Right ventricle myocardium inferior (tissue), 1 donor: Measurements from ENCODE around the gene KLK3. TPM values are rescaled to one million over a fixed set of nuclear protein-coding genes. Genes with fewer than 3 reads are reported as not detected.

Experiments used
- ATAC-seq: fragments of 200-7000 bp; cut with Tn5 transposase; one replicate; pipeline ENCODE4 v1.9.1; 2020; ENCODE audit warnings: mild to moderate bottlenecking, moderate library complexity
- DNase-seq: peaks from one replicate; pipeline ENCODE4 v3.0.0; 2021; ENCODE audit errors: missing footprints
- intact Hi-C: fragments of 100-400 bp; cut with DNase I; formaldehyde crosslinking; loops from one replicate; pipeline ENCODE4 v1.11.0; 2022
- total RNA-seq: library from RNA; stranded (reverse); fragmentation: NEBNext Ultra II Directional; extraction: Animal tissue kit (Norgen Biotek cat#: 25700); gene quantifications from one replicate; pipeline ENCODE4 v1.2.1, GENCODE V29; 2021
- donor health status: DM: no; HTN: yes; CAD: no; lungs with severe emphysema.

Gene KLK3
- total RNA-seq, 1 donor from 2014 or later, result not detected

DNA sequence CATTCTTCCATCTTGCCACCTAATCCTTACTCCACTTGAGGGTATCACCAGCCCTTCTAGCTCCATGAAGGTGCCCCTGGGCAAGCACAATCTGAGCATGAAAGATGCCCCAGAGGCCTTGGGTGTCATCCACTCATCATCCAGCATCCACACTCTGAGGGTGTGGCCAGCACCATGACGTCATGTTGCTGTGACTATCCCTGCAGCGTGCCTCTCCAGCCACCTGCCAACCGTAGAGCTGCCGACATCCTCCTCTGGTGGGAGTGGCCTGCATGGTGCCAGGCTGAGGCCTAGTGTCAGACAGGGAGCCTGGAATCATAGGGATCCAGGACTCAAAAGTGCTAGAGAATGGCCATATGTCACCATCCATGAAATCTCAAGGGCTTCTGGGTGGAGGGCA, 3.1 kb upstream of the KLK3 start:
- no peak for DNase-seq
- ATAC-seq, result no peak
- intact Hi-C loops, result no loop called here

DNA sequence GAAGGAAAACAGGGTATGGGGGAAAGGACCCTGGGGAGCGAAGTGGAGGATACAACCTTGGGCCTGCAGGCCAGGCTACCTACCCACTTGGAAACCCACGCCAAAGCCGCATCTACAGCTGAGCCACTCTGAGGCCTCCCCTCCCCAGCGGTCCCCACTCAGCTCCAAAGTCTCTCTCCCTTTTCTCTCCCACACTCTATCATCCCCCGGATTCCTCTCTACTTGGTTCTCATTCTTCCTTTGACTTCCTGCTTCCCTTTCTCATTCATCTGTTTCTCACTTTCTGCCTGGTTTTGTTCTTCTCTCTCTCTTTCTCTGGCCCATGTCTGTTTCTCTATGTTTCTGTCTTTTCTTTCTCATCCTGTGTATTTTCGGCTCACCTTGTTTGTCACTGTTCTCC, 2.7 kb downstream of the KLK3 start:
- ATAC-seq (no peak), DNase-seq (no peak)
- intact Hi-C loops, result no loop called here

DNA sequence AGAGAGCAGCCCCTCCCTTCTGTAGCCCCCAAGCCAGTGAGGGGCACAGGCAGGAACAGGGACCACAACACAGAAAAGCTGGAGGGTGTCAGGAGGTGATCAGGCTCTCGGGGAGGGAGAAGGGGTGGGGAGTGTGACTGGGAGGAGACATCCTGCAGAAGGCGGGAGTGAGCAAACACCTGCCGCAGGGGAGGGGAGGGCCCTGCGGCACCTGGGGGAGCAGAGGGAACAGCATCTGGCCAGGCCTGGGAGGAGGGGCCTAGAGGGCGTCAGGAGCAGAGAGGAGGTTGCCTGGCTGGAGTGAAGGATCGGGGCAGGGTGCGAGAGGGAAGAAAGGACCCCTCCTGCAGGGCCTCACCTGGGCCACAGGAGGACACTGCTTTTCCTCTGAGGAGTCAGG, 4.2 kb downstream of the KLK3 start:
- ATAC-seq (no peak), DNase-seq (no peak)
- intact Hi-C loops, result no loop called here

DNA sequence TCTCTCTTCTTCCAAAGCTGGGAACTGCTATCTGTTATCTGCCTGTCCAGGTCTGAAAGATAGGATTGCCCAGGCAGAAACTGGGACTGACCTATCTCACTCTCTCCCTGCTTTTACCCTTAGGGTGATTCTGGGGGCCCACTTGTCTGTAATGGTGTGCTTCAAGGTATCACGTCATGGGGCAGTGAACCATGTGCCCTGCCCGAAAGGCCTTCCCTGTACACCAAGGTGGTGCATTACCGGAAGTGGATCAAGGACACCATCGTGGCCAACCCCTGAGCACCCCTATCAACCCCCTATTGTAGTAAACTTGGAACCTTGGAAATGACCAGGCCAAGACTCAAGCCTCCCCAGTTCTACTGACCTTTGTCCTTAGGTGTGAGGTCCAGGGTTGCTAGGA, 5.1 kb downstream of the KLK3 start:
- no peak for ATAC-seq
- intact Hi-C loops, result no loop called here
- DNase-seq, result no peak

DNA sequence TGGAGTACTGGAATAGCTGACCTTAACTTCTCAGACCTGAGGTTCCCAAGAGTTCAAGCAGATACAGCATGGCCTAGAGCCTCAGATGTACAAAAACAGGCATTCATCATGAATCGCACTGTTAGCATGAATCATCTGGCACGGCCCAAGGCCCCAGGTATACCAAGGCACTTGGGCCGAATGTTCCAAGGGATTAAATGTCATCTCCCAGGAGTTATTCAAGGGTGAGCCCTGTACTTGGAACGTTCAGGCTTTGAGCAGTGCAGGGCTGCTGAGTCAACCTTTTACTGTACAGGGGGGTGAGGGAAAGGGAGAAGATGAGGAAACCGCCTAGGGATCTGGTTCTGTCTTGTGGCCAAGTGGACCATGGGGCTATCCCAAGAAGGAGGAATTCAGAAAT, 6.3 kb downstream of the KLK3 start:
- intact Hi-C loops, result no loop called here
- DNase-seq (no peak), ATAC-seq (no peak)

DNA sequence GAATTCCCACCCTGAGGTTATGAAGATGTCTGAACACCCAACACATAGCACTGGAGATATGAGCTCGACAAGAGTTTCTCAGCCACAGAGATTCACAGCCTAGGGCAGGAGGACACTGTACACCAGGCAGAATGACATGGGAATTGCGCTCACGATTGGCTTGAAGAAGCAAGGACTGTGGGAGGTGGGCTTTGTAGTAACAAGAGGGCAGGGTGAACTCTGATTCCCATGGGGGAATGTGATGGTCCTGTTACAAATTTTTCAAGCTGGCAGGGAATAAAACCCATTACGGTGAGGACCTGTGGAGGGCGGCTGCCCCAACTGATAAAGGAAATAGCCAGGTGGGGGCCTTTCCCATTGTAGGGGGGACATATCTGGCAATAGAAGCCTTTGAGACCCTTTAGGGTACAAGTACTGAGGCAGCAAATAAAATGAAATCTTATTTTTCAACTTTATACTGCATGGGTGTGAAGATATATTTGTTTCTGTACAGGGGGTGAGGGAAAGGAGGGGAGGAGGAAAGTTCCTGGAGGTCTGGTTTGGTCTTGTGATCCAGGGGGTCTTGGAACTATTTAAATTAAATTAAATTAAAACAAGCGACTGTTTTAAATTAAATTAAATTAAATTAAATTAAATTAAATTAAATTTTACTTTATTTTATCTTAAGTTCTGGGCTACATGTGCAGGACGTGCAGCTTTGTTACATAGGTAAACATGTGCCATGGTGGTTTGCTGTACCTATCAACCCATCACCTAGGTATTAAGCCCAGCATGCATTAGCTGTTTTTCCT, 7.0 kb downstream of the KLK3 start:
- no peak for ATAC-seq
- DNase-seq, result no peak
- intact Hi-C loops, result no loop called here

DNA sequence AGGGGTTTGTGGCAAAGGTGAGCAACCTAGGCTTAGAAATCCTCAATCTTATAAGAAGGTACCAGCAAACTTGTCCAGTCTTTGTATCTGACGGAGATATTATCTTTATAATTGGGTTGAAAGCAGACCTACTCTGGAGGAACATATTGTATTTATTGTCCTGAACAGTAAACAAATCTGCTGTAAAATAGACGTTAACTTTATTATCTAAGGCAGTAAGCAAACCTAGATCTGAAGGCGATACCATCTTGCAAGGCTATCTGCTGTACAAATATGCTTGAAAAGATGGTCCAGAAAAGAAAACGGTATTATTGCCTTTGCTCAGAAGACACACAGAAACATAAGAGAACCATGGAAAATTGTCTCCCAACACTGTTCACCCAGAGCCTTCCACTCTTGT, 14.8 kb downstream of the KLK3 start:
- ATAC-seq (no peak), DNase-seq (no peak)
- intact Hi-C loops, result no loop called here

DNA sequence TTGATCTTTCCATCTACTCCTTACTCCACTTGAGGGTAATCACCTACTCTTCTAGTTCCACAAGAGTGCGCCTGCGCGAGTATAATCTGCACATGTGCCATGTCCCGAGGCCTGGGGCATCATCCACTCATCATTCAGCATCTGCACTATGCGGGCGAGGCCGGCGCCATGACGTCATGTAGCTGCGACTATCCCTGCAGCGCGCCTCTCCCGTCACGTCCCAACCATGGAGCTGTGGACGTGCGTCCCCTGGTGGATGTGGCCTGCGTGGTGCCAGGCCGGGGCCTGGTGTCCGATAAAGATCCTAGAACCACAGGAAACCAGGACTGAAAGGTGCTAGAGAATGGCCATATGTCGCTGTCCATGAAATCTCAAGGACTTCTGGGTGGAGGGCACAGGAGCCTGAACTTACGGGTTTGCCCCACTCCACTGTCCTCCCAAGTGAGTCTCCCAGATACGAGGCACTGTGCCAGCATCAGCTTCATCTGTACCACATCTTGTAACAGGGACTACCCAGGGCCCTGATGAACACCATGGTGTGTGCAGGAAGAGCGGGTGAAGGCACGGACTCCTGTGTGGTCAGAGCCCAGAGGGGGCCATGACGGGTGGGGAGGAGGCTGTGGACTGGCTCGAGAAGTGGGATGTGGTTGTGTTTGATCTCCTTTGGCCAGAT, 15.8 kb downstream of the KLK3 start:
- ATAC-seq, result no peak
- no peak for DNase-seq
- intact Hi-C loops, result no loop called here

DNA sequence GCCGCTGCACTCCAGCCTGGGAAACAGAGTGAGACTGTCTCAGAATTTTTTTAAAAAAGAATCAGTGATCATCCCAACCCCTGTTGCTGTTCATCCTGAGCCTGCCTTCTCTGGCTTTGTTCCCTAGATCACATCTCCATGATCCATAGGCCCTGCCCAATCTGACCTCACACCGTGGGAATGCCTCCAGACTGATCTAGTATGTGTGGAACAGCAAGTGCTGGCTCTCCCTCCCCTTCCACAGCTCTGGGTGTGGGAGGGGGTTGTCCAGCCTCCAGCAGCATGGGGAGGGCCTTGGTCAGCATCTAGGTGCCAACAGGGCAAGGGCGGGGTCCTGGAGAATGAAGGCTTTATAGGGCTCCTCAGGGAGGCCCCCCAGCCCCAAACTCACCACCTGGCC, 18.3 kb downstream of the KLK3 start, which contains the start of gene KLK2:
KLK2 (plus strand) TSS at position 384 of the 400 bp plus-strand sequence. CDS start 35 bp downstream, outside the sequence.
- intact Hi-C loops, result no loop called here
- DNase-seq (no peak), ATAC-seq (no peak)

DNA sequence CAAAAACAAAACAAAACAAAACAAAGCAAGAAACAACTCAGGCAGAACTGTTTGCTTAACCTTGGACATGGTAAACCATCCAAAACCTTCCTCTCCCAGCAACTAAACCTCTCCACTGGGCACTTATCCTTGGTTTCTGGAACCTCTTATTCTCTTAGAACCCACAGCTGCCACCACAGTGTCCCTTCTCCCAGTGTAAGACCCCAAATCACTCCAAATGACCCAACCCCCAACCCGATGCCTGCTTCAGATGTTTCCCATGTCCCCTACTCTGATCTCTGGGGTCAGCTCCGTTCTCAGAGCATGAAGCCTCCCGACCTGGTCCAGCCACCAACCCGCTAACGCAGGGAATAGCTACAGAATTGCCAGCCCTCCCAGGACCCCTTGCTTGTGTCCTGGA, 19.5 kb downstream of the KLK3 start:
- ATAC-seq (no peak), DNase-seq (no peak)
- intact Hi-C loops, result no loop called here

DNA sequence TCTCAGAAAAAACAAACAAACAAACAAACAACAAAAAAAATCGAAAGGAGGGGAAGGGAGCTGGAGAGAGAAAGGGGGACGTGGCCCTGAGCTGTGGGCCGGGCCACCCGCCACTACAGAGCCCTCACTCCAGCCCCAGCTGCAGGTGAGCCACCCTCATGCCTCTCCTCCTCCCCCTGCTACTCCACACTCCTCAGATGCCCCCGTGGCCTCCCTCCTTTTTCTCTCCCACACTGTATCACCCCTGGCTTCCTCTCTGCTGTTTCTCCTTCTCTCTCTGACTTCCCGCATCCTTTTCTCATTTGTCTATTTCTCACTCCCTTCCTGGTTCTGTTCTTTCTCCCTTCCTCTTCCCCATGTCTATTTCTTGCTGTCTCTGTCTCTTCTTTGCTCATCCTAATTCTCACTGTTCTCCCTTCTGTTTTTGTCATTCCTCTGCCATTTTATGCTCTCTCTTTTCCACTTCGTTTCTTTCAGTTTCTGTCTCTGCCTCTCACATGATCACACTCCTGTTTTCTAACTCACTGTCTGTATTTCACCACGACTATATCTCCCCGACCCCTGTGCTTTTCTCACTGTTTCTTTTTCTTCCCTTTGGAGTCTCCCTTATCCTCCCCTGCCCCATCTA, 21.2 kb downstream of the KLK3 start:
- intact Hi-C loops, result no loop called here
- DNase-seq (no peak), ATAC-seq (no peak)

DNA sequence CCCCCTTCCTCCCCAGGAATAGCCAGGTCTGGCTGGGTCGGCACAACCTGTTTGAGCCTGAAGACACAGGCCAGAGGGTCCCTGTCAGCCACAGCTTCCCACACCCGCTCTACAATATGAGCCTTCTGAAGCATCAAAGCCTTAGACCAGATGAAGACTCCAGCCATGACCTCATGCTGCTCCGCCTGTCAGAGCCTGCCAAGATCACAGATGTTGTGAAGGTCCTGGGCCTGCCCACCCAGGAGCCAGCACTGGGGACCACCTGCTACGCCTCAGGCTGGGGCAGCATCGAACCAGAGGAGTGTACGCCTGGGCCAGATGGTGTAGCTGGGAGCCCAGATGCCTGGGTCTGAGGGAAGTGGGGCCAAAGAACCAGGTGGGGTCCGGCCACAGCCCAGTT, 21.7 kb downstream of the KLK3 start:
- no peak for DNase-seq
- ATAC-seq, result no peak
- intact Hi-C loops, result no loop called here

DNA sequence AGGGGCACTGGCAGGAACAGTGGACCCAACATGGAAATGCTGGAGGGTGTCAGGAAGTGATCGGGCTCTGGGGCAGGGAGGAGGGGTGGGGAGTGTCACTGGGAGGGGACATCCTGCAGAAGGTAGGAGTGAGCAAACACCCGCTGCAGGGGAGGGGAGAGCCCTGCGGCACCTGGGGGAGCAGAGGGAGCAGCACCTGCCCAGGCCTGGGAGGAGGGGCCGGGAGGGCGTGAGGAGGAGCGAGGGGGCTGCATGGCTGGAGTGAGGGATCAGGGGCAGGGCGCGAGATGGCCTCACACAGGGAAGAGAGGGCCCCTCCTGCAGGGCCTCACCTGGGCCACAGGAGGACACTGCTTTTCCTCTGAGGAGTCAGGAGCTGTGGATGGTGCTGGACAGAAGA, 22.6 kb downstream of the KLK3 start:
- ATAC-seq, result no peak

DNA sequence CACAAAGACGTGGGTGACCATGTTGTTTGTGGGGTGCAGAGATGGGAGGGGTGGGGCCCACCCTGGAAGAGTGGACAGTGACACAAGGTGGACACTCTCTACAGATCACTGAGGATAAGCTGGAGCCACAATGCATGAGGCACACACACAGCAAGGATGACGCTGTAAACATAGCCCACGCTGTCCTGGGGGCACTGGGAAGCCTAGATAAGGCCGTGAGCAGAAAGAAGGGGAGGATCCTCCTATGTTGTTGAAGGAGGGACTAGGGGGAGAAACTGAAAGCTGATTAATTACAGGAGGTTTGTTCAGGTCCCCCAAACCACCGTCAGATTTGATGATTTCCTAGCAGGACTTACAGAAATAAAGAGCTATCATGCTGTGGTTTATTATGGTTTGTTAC, 24.1 kb downstream of the KLK3 start:
- DNase-seq, result no peak
- no peak for ATAC-seq
- intact Hi-C loops, result no loop called here

More for the DNA sequence above, 22.6 kb downstream of the KLK3 start:
- intact Hi-C loops, result no loop called here
- no peak for DNase-seq

DNA sequence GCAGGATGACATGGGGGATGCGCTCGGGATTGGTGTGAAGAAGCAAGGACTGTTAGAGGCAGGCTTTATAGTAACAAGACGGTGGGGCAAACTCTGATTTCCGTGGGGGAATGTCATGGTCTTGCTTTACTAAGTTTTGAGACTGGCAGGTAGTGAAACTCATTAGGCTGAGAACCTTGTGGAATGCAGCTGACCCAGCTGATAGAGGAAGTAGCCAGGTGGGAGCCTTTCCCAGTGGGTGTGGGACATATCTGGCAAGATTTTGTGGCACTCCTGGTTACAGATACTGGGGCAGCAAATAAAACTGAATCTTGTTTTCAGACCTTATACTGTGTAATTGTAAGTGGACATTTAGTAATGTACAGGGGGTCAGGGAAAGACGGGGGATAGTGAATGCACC, 25.5 kb downstream of the KLK3 start:
- intact Hi-C loops, result no loop called here
- ATAC-seq (no peak), DNase-seq (no peak)

DNA sequence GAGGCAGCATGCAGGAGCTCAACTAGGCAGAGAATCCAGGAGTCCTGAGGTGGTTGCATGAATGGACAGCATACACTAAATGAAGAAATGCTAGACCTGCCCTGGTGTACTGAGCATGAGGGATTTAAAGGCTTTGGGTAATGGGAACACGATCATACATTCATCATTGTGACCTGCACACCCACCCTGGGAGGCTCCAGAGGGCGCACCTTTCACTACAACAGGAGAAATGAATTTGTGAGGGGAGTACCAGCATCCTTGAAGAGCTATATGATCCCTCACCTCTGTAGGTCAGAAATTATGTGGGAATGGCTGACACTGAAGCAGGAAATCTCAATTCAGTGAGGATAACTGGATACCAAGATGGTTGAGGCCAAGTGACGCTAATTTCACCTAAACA, 27.5 kb downstream of the KLK3 start:
- no peak for ATAC-seq
- intact Hi-C loops, result no loop called here
- DNase-seq, result no peak

DNA sequence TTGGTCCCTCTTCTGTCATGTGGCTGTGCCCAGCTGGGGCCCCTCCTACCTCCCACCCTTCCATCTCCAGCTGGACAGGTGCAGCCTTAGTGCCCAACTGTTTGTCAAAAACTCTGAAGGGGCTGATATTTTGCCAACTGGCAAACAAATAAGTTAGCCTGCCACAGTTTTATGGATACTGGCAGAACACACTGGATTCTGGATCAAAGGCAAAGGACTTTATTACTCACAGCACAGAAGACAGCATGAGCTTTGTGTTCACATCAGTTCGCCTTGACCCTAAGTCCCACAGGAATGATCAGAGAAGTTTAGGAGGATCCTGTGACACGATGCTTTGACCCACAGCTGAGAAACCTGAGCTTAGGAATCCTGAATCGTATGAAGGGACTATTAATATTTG, 34.9 kb downstream of the KLK3 start:
- no peak for ATAC-seq

DNA sequence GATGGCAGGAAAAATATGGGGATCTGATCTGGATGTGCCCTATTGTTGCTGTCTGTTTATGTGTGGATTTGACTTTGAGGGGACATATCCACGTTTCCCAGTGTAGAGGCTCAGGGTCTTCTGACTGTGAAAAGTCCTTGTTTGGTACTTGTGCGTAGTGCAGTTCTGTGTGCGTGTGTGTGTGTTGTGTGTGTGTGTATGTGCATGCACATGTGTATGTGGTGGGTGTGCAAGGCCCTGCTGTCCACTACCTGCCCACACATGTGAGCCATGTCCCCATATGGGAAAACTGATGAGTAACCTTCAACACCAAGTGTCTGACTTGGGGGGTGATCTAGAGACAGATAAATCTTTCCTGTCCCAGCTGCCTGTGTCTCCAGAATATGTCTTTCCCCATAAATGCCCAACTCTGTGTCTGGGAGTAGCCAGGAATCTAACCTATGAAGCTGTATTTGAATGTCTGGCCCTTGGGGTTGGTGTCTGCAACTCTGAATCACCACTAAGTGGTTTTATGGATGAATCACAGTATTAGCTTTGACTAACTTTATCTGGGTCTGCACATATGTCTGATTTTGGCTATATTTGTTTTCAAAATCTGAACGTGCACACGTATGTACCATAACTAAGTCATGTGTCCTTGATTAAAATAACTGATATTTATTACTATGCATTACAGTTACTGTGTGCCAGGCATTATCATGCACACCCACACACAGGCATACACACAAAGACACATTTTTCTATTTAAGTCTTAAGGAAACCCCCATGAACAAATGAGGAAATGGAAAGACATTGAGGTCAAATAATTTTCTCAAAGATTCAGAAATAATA, 35.9 kb downstream of the KLK3 start:
- DNase-seq, result no peak
- intact Hi-C loops, result no loop called here
- no peak for ATAC-seq

More for the DNA sequence above, 34.9 kb downstream of the KLK3 start:
- intact Hi-C loops, result no loop called here
- no peak for DNase-seq

DNA sequence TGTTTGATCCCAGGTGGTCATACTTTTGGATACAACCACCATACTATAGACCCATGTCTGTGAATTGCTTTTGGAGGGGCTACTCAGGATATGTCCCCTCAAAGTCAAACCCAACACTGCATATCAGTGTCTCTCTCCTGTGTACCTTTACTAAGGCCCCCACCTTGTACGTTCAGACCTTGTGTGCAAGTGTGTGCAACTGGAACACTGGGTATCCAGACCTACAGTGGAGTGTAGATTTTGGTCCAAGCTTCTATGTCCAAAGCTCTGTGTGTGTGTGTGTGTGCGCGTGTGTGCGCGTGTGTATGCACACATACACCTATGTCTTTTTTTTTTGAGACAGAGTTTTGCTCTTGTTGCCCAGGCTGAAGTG, 36.5 kb downstream of the KLK3 start:
- no peak for DNase-seq
- ATAC-seq, result no peak
- intact Hi-C loops, result no loop called here
